ENCODE data around the gene NME9. TPM values are rescaled to one million over a fixed set of nuclear protein-coding genes. Genes with fewer than 3 reads are reported as not detected.

The NME9 gene
- total and polyA plus RNA-seq, 2 donors from 2014 or later, result 0.73 to 3.5 TPM

DNA sequence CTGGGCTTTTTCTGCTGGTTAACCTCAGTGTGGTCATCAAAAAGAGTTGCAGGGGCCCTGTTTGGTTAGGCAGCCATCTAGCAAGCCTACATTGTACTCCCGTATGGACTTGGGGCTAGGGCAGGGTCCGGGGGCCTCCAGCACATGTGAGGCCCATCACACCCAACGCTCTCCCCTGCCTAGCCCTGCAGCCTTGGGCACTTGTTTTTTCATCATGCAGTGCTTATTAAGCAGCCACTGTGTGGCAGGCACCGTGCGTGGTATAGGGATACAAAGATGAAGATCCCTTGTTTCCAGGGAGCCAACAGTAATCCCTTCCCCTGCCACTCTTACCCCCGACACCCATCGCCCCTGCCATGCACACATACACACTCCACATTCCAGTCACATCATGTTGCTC is 32.9 kb upstream of the NME9 start:
- Histone ChIP-seq H3K9ac (ENCODE audit: low read length in 3 of 3) (peak overlapping the region in 2 of 3 donors; percentile 25 to 72), H3K4me1 (ENCODE audit: control insufficient read depth in 2 of 3, insufficient read depth in 2 of 3, low read depth in 1 of 3, low read length in 3 of 3) (peaks cover 3 to 52% (median 39%) of the 10 kb centered on the region in 3 donors), H3K27ac (ENCODE audit: low read depth in 2 of 2, low read length in 2 of 2) (peak overlapping the region; percentile 87 to 95), H3K9me3 (ENCODE audit: control insufficient read depth in 2 of 3, insufficient read depth in 1 of 3, low read length in 3 of 3) (no peaks in the 10 kb centered on the region), H3K27me3 (ENCODE audit: control insufficient read depth, insufficient read depth, low read length) (no peaks in the 10 kb centered on the region), H3K4me3 (ENCODE audit: low read length in 3 of 3) (no peak overlapping the region), H3K36me3 (ENCODE audit: control insufficient read depth in 2 of 3, insufficient read depth in 3 of 3, low read length in 3 of 3) (no peaks in the 10 kb centered on the region)
- DNase-seq (no peak), FAIRE-seq (no peak)
- intact Hi-C loops (cut with DNase I), result no loop called here
- TF ChIP-seq, protein P1, sequence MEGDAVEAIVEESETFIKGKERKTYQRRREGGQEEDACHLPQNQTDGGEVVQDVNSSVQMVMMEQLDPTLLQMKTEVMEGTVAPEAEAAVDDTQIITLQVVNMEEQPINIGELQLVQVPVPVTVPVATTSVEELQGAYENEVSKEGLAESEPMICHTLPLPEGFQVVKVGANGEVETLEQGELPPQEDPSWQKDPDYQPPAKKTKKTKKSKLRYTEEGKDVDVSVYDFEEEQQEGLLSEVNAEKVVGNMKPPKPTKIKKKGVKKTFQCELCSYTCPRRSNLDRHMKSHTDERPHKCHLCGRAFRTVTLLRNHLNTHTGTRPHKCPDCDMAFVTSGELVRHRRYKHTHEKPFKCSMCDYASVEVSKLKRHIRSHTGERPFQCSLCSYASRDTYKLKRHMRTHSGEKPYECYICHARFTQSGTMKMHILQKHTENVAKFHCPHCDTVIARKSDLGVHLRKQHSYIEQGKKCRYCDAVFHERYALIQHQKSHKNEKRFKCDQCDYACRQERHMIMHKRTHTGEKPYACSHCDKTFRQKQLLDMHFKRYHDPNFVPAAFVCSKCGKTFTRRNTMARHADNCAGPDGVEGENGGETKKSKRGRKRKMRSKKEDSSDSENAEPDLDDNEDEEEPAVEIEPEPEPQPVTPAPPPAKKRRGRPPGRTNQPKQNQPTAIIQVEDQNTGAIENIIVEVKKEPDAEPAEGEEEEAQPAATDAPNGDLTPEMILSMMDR (IDR thresholded peaks at IDR 0.05; ENCODE audit: borderline replicate concordance, extremely low read depth, insufficient read depth), result no peak

DNA sequence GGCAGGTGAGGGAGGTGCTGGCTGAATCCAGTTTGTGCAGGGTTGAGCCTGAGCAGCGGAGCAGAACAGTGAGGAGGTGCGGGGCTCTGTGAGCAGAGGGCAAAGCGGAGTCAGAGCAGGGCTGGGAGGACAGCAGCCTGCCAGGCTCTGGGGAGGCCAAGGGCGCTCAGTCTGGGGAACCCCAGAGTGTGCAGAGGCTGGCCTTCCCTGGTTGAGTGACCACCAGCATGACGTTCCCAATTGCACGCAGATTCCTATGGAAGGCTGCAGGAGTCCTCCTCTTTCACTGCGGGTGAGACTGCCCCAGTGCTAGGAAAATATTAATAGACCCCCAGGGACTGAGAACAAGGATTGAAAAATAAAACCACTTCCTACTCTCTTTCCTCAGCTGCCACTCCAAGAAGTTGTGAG is 31.9 kb upstream of the NME9 start:
- Histone ChIP-seq H3K27ac (ENCODE audit: low read depth in 2 of 2, low read length in 2 of 2) (peak overlapping the region; percentile 87 to 95), H3K4me1 (ENCODE audit: control insufficient read depth in 2 of 3, insufficient read depth in 2 of 3, low read depth in 1 of 3, low read length in 3 of 3) (peaks cover 3 to 52% (median 39%) of the 10 kb centered on the region in 3 donors), H3K27me3 (ENCODE audit: control insufficient read depth, insufficient read depth, low read length) (no peaks in the 10 kb centered on the region), H3K9ac (ENCODE audit: low read length in 3 of 3) (peak overlapping the region in 1 of 3 donors; percentile 72), H3K36me3 (ENCODE audit: control insufficient read depth in 2 of 3, insufficient read depth in 3 of 3, low read length in 3 of 3) (no peaks in the 10 kb centered on the region), H3K9me3 (ENCODE audit: control insufficient read depth in 2 of 3, insufficient read depth in 1 of 3, low read length in 3 of 3) (no peaks in the 10 kb centered on the region), H3K4me3 (ENCODE audit: low read length in 3 of 3) (peak overlapping the region in 1 of 3 donors; percentile 26)
- TF ChIP-seq, protein P1 (IDR thresholded peaks at IDR 0.05; ENCODE audit: borderline replicate concordance, extremely low read depth, insufficient read depth), result no peak
- FAIRE-seq (no peak), DNase-seq (peak; percentile 80 to 92 (median 89))
- intact Hi-C loops (cut with DNase I), result no loop called here

DNA sequence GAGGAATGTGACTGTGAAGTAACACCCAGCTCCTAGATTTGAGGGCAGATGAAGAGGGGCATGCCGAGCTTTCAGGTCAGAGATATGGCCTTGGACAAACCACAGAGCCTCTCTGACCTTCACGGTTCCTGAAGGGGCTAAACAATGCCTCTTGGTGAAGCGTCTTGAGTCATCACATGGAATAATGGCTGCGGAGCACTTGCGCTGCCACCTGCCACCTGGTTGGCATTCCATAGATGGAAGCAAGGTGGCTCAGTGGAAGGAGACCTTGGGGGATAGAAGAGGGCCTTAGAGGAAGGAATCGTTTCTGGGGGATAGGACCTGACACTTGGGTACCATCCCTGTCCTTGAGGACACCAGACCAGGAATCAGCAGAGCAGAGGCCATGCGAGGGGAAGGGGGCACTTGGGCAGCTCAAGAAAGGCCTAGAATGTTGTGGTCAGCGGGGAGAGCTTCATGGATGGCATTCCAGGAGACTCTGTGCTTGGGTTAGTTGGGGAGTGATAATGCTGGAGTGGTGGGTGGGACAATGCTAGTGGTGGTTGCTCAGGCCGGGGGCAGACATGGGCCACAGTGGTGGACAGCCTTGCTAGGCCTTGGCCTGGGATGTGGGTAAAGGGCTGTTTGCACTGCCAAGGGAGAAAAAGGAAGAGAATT is 31.3 kb upstream of the NME9 start:
- Histone ChIP-seq H3K36me3 (ENCODE audit: control insufficient read depth in 2 of 3, insufficient read depth in 3 of 3, low read length in 3 of 3) (no peaks in the 10 kb centered on the region), H3K27ac (ENCODE audit: low read depth in 2 of 2, low read length in 2 of 2) (peak overlapping the region; percentile 68 to 95), H3K27me3 (ENCODE audit: control insufficient read depth, insufficient read depth, low read length) (no peaks in the 10 kb centered on the region), H3K9me3 (ENCODE audit: control insufficient read depth in 2 of 3, insufficient read depth in 1 of 3, low read length in 3 of 3) (no peaks in the 10 kb centered on the region), H3K4me1 (ENCODE audit: control insufficient read depth in 2 of 3, insufficient read depth in 2 of 3, low read depth in 1 of 3, low read length in 3 of 3) (peaks cover 3 to 51% (median 37%) of the 10 kb centered on the region in 3 donors), H3K9ac (ENCODE audit: low read length in 3 of 3) (peak overlapping the region in 1 of 3 donors; percentile 44), H3K4me3 (ENCODE audit: low read length in 3 of 3) (no peak overlapping the region)
- TF ChIP-seq, protein P1 (IDR thresholded peaks at IDR 0.05; ENCODE audit: borderline replicate concordance, extremely low read depth, insufficient read depth), result no peak
- FAIRE-seq (no peak), DNase-seq (no peak)
- intact Hi-C loops (cut with DNase I), result no loop called here

Measured in kidney (tissue), 14 donors.